GM19043 (cell line): ENCODE data around the gene GPR27.

ENCODE experiments used
- ATAC-seq: cut with Tn5 transposase; IDR thresholded peaks from one replicate; pipeline ENCODE4 v1.9.1; 2021; ENCODE audit warnings: low read depth; ENCODE audit not compliant: unreplicated experiment

Gene GPR27

DNA sequence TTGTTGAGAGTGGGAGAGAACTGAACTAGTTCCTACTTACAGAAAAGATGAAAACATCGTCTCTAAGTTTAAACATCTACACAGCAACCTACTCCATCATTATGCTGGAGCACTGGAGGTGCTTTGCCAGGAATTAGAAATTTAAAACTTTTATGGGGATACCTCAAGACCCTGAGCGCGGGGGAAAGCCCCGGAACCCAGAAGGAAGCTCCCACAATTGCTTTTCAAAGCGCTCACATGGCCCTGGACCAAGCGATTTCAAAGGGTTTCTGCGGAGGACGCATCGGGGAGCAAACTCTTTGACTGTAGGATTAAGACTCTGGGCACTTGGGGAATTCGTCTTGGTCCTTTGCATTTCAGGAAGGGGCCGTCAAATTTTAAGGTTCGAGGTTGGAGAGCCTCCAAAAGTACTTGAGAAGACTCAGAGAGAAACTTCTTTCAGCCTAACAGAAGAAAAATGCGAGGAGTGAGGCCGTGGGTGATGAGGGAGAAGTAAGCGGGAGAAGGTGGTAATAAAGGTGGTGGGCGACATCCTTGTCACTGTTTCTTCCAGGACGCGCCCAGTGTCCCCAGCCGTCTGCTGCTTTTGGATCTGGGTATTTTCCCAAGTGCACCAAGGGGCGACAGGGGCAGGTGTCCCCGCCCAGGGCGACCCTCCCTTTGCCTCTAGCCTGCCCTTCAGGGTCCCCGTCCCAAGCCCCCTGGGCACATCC lies 30.7 kb downstream of the GPR27 start:
- no peak for ATAC-seq

DNA sequence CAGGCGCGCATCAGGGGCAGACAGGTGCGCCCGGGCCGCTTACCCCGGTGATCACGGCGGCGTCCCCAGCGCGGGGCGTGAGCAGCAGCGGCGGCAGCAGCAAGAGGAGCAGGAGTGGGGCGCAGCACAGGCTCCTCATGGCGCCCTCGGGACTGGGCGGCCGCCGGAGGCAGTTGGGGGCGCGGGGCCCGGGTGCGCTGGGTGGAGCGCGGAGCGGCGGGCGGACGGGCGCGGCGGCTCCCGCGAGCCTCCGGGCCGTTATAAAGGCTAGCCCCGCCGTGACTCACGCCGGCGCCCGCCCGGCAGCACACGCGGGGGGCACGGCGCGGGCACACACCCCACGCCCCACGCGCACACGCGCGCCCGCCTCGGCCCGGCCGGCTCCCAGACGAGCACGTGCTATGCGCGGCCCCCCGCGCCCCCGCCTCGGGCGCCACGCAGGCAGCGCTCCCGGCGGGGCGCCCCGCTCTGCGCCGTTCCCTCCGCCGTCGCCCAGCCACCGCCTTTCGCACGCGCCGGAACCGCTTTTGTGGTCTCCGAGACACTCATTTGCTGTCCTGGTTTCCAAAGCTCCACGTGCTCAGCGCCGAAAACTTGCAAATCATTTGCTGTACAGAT lies 31.4 kb downstream of the GPR27 start, which contains the start of gene PROK2:
Gene PROK2 (minus strand): TSS at position 235 of the 618 bp plus-strand sequence. CDS start 96 bp downstream, at position 139.
- ATAC-seq = no peak

DNA sequence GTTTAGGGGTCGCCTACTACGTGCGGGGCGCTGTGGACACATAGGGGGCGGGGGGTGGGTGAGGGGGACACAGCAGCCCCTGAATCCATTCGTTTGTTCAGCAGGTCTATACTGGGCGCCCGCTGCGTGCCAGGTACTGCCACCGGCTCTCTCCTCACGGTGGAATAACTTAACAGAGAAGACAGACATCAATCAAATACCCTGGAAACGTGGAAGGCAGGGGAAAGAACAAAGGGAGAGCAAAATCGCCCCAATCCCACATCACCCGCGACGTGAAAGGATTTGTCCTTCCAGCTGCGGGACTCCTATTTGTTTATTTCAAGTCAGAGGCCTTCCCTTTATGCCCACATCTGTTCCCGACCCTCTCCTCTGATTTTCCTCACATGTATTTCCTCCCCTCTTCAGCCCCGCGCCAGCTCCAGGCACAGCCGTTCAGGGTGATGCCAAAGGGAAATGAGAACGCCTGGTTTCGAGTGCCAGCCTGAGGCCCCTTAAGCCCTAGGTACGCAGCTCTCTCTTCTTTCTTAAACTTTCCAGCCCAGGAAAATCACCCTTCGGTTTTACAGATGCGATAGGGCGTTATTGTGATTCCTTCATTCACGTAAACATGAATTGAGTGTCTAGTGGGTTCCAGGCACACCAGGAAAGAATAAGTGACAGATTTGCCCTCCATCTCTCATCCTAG lies 32.0 kb downstream of the GPR27 start:
- no peak for ATAC-seq

DNA sequence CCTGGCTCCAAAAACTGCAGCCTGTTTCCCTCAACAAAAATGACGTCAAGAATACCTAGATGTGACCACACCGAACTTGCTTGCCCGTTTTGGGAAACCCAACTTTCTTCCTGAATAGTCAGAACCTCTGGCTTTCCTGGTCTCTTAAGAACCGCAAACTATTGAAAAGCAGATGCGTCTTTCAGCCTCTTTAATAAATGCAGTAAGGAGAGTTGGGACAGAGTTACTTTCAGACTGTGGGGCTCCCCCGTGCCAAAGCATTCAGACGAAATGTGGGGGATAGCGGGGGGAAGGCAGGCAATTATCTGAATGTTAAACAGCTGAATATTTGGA lies 32.5 kb downstream of the GPR27 start:
- no peak for ATAC-seq

DNA sequence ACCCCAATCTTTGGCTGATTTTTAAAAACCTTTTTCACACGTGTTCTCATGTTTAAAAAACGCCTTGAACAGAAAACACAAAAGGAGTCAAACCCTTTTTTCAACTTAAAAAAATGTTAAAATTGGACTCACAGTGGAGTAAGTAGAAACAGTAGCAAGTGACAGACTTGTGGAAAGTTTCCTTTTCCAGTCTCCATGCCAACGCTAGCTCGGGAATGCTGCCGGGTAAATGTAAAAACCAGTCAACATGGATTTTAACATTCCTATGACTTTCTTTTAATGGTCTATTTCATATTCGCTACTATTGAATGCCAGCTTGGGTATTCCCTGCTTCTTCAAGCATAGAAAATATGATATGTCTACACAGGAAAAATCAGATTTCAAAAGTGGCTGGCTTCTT lies 32.9 kb downstream of the GPR27 start:
- no peak for ATAC-seq

DNA sequence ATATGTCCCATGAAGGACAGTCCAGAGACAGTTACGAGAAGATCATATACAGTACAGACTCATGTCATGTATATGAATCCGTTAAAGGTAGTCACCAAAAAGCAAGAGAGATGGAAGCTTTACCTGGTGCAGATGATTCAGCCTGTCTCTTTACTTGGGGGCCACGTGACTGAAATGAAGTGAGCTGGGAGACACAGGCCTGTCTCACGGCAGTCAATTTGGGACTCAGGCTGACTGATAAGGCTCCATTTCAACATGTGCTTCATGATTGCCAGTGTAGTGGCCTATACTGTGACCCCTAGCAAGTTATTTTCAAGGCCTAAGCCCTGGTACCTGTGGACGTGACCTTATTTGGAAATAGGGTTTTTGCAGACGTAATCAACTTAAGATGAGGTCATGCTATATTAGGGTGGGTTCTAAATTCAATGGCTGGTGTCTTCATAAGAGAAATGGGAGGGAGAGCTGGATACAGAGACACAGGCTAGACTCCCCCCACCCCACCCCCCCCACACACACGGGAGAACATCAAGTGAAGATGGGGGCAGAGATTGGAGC lies 34.3 kb downstream of the GPR27 start:
- ATAC-seq = no peak

DNA sequence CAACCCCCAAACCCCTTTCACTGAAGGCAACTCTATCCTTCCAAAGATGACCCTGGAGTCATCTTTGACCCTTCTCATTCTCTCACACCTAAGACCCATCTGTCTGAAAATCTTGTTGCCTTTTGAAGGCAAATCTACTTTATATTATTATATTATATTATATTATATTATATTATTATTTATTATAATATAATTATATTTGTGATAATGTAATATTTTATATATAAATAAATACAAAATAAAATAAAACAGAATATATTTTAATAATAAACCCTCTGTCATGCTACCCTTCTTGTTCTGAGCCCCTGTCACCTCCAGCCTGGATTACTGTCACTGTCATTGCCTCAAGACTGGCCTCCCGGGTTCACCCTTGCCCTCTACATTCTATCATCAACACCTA lies 36.3 kb downstream of the GPR27 start:
- ATAC-seq = no peak

DNA sequence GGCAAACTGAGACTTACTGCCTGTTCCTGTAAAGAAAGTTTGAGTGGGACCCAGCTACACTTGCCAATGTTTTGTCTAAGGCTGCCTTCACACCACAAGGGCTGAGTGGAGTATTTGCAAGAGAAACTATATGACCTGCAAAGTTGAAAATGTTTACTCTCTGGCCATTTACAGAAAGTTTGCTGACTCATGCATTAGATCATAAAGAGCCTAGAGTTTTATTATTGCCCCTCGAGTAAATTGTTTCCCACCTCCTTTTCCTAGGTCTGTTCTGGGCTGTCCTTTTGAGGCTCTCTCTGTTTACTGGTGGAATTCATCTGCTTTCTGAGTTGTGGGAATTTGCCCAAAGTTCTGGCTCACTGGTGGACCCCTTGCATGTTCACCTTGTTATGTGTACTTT lies 38.0 kb downstream of the GPR27 start:
- ATAC-seq = no peak

DNA sequence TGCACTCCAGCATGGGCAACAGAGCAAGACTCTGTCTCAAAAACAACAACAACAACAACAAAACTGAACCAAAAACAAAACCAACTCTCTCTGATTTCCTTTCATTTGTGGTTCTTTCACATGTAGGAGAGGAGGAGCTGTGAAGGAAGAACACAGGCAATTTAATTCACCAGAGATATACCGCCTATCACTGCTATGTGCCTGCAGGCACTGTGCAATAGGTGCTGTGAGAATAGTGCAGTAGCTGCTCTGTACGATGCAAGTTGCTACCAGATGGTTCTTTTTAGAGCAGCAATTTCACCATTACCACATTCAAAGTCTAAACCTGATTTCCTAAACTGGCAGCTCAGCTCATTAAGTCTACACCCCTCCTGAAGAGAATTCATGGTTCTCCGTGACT lies 42.6 kb downstream of the GPR27 start:
- no peak for ATAC-seq

DNA sequence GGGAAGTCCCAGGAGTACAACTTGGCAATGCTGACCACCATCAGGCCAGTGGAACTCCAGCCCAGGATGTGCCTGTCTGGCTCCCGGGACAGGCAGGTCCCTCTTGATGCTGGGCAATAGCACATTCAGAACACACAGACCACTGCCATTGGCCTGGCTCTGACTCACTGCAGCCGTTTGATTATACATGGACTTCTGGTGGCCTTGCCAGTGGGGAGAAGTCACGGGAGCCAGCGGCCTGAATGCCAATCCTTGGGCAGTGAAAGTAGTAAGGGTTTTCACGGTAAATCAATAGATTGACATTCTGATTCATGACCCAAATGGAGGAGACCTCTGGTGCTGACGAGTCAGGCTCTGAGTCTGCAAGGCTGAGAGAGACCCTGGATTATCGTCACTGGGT lies 43.8 kb downstream of the GPR27 start:
- ATAC-seq = no peak

DNA sequence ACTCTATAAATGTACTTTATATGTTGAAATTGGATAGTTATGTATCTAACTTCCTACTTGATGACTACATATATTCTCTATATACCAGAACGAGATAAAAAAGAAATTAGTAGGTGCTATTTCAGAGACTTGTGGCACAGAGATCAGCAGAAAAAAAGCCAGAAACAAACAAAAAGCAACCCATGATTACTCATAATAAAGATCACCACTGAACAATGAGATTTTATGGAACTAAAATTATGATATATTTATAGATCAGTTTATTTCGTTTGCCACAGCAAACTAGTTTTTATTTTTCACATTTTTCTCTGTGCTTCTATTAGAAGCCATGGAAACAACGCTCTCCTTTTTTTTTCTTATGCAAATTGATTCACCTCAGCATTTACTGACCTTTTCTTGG lies 46.4 kb downstream of the GPR27 start:
- no peak for ATAC-seq

DNA sequence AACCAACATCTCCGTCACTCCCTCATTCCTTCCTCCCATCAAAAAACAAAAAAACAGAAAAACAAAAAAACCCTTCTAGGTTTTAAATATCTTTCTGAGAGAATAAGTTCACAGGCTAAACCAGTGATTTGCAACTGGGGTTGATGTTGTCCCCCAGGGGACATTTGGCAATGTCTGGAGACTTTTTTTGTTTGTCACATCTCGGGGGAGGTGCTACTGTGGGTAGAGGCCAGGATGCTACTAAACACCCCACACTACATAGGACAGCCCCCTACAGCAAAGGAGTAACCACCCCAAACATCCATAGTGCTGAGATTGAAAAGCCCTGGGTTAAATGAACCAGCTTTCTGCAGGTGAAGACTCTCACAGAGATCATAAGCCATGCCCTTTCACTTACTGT lies 48.3 kb downstream of the GPR27 start:
- ATAC-seq = no peak

DNA sequence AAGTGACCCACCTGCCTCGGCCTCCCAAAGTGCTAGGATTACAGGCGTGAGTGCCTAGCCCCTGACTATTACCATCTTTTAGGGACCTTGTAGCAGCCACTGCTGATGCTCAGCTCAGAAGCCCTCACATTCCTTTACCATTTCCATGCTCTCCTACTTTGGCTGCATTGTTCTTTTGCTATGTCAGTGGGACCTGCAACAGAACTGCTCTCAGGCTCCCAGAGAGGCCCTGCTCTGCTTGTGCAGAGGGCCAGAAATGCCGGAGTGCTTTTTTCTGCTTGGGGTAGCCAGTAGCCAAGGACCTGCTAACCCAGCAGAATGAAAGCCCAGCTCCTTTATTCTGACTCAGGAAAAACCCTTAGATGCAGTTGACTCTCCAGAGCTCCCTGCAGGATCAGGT lies 49.6 kb downstream of the GPR27 start:
- no peak for ATAC-seq

DNA sequence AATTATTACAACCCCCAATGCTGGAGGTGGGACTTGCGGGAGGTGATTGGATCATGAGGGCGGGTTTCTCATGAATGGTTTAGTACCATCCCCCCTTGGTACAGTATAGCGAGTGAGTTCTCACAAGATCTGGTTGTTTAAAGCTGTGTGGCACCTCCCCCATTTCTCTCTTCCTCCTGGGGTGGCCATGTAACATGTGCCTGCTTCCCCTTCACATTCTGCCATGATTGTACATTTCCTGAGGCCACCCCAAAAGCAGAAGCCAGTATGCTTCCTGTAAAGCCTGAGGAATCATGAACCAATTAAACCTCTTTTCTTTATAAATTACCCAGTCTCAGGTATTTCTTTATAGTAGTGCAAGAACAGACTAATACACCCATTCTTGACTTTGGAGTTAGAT lies 51.5 kb downstream of the GPR27 start:
- ATAC-seq = no peak

DNA sequence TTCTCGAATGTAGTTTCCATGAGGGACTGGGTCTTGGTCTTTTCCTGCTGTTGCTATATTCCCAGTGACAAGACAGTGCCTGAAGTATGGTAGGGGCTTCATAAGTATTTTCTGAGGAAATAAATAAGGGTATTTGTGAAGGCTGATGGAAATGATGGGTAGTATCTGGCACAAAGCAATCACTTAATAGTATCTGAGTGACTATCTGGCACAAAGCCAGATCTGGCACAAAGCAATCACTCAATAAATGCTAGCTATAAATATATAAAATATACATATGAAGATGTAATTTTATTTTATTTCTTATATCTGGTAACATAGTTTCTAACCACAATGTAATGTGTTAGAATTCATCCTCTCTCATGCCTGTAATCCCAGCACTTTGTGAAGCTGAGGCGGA lies 52.0 kb downstream of the GPR27 start:
- no peak for ATAC-seq
